Measurements from ENCODE around the gene SLCO1C1.

- TF ChIP-seq POLR2A (IDR thresholded peaks at IDR 0.05) (no peak), CTCF (IDR thresholded peaks at IDR 0.05) (no peak)
Observed at GRCh38 chr12:20696181-20696905, 1.2 kb downstream of the SLCO1C1 start.

All from Peyer's patch (tissue), 4 donors.